ENCODE measurements around the gene NRAP.

Gene NRAP

GRCh38 chr10:113681533-113682470, 18.0 kb upstream of the NRAP start:
- H3K27ac ChIP-seq, result no peak overlapping the region
- no peak for TF ChIP-seq CTCF (IDR thresholded peaks at IDR 0.05; ENCODE audit: low read depth, low read length, missing control alignments)
- no peaks in the 10 kb centered on the region for H3K36me3 ChIP-seq (replicated peaks)
- DNase-seq, result no peak
- in situ Hi-C loops (cut with HindIII; ENCODE audit: low pct_ligation_motif_present, low sequenced_read_pairs), result no loop called here
- H3K27me3 ChIP-seq (replicated peaks), result no peaks in the 10 kb centered on the region
- H3K4me3 ChIP-seq (ENCODE audit: low read depth, low read length), result no peak overlapping the region

- H3K27me3 ChIP-seq (replicated peaks), result no peaks in the 10 kb centered on the region
- no peaks in the 10 kb centered on the region for H3K36me3 ChIP-seq (replicated peaks)
- peak overlapping the region; percentile 93 for H3K4me3 ChIP-seq (ENCODE audit: low read depth, low read length)
- in situ Hi-C loops (cut with HindIII; ENCODE audit: low pct_ligation_motif_present, low sequenced_read_pairs), result no loop called here
- H3K27ac ChIP-seq, result peak overlapping the region; percentile 79
- no peak for TF ChIP-seq CTCF (IDR thresholded peaks at IDR 0.05; ENCODE audit: low read depth, low read length, missing control alignments)
- peak; percentile 35 for DNase-seq
Measured at GRCh38 chr10:113680190-113681111, 16.6 kb upstream of the NRAP start.

- peak; percentile 30 for TF ChIP-seq CTCF (IDR thresholded peaks at IDR 0.05; ENCODE audit: low read depth, low read length, missing control alignments)
- Histone ChIP-seq H3K27ac (peak within 1 kb of the TSS; percentile 79), H3K27me3 (replicated peaks) (no peaks in the 10 kb centered on the region), H3K36me3 (replicated peaks) (no peaks in the 10 kb centered on the region), H3K4me3 (ENCODE audit: low read depth, low read length) (peak within 1 kb of the TSS; percentile 93)
- peak; percentile 56 for DNase-seq
- in situ Hi-C loops (cut with HindIII; ENCODE audit: low pct_ligation_motif_present, low sequenced_read_pairs), result no loop called here
Measured at GRCh38 chr10:113679463-113680189, 15.8 kb upstream of the NRAP start, which contains the start of gene CASP7. CASP7 (plus strand) TSS chr10:113679912; CDS start chr10:113697494, 17,582 bp downstream.

- Histone ChIP-seq H3K36me3 (replicated peaks) (no peaks in the 10 kb centered on the region), H3K27me3 (replicated peaks) (no peaks in the 10 kb centered on the region), H3K27ac (peak overlapping the region; percentile 0), H3K4me3 (ENCODE audit: low read depth, low read length) (no peak overlapping the region)
- peak; percentile 25 for DNase-seq
- in situ Hi-C loops (cut with HindIII; ENCODE audit: low pct_ligation_motif_present, low sequenced_read_pairs), result no loop called here
- no peak for TF ChIP-seq CTCF (IDR thresholded peaks at IDR 0.05; ENCODE audit: low read depth, low read length, missing control alignments)
Measured at GRCh38 chr10:113666682-113667252, 2.9 kb upstream of the NRAP start.

- Histone ChIP-seq H3K27ac (no peak overlapping the region), H3K36me3 (replicated peaks) (no peaks in the 10 kb centered on the region), H3K4me3 (ENCODE audit: low read depth, low read length) (no peak overlapping the region), H3K27me3 (replicated peaks) (no peaks in the 10 kb centered on the region)
- in situ Hi-C loops (cut with HindIII; ENCODE audit: low pct_ligation_motif_present, low sequenced_read_pairs), result no loop called here
- DNase-seq, result peak; percentile 94
- TF ChIP-seq CTCF (IDR thresholded peaks at IDR 0.05; ENCODE audit: low read depth, low read length, missing control alignments), result no peak
Measured at GRCh38 chr10:113665806-113666354, 2.0 kb upstream of the NRAP start.

Measured in brain microvascular endothelial cell (primary cell).